Subcutaneous adipose tissue (tissue), 4 donors: ENCODE results near the gene SNRPD3. TPM values are rescaled to one million over a fixed set of nuclear protein-coding genes. Genes with fewer than 3 reads are reported as not detected.

Experiments
- total RNA-seq, 4 donors: library from RNA; depleted of rRNA; stranded (reverse); fragments of >200 nt; gene quantifications; one replicate each; pipeline ENCODE4 v1.1.0, GENCODE V29; 2016
- TF ChIP-seq, protein P1 (sequence below): fragments of 450-650 bp; IDR thresholded peaks from one replicate; pipeline ENCODE4 v1.5.1; 2016; ENCODE audit warnings: low read depth, mild to moderate bottlenecking, control low read depth, antibody characterized with exemption, moderate library complexity

Gene SNRPD3
- total RNA-seq, 4 donors from 2014 or later: 82.4 to 154 (median 104) TPM

DNA sequence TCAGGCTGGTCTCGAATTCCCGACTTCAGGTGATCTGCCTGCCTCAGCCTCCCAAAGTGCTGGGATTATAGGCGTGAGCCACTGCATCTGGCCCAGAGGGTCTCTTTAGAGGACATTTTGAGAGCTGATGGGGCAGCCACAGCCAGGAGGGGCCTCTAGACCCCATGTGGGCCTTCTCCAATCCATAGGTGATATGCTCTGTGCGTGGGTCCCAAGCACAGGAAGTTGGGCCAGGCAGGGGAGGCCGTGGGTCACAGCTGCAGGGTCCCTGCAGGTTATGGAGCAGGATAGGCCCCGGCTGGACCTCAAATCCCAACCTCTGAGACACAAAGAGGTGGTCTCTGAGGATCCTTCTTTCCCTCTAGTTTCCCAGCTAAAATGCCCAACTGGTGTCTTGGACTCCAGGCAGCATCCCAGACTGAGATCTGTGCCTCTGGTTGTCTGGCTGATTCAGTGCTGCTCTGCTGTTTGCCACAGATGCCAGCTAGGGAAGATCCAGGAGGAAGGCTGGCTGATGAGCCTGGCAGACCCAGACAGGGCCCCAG lies 35.6 kb downstream of the SNRPD3 start:
- TF ChIP-seq, protein P1, sequence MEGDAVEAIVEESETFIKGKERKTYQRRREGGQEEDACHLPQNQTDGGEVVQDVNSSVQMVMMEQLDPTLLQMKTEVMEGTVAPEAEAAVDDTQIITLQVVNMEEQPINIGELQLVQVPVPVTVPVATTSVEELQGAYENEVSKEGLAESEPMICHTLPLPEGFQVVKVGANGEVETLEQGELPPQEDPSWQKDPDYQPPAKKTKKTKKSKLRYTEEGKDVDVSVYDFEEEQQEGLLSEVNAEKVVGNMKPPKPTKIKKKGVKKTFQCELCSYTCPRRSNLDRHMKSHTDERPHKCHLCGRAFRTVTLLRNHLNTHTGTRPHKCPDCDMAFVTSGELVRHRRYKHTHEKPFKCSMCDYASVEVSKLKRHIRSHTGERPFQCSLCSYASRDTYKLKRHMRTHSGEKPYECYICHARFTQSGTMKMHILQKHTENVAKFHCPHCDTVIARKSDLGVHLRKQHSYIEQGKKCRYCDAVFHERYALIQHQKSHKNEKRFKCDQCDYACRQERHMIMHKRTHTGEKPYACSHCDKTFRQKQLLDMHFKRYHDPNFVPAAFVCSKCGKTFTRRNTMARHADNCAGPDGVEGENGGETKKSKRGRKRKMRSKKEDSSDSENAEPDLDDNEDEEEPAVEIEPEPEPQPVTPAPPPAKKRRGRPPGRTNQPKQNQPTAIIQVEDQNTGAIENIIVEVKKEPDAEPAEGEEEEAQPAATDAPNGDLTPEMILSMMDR: no peak

DNA sequence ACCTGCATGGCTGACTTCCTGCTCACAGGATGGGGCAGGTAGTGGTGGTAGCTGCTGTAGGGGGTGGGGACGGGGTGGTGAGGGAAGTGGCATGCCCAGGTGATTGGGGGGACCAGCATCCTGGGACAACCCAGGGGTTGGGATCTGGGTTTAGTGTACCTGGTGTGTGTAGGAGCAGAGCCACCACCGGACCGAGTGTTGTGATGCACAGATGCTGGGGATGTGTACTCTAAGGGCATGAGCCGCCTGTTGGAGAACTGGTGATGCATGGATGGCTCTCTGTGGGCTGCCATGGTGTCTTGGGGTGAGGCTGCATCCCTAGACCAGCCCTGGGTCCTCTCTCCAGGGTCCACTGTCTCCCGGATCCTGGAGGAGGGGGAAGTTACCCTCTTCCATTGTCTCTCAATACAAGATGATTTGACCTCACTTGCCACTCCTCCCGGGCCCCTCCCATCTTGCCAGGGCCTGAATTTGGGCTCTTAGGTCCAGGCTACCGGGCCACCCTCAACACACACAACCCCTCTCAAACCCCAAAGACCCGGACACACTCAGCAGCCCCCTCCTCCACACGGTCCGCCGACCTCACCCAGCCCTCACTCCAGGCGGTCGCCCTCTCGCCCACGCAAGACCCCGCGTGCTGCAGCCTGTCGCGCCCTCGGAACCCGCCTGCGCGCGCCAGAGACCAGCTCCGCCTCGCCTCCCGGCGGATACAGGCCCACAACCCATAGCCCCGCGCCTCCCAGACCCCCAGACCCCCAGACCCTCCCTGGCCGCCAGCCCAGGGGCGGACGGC lies 36.5 kb downstream of the SNRPD3 start:
- TF ChIP-seq, protein P1: no peak

DNA sequence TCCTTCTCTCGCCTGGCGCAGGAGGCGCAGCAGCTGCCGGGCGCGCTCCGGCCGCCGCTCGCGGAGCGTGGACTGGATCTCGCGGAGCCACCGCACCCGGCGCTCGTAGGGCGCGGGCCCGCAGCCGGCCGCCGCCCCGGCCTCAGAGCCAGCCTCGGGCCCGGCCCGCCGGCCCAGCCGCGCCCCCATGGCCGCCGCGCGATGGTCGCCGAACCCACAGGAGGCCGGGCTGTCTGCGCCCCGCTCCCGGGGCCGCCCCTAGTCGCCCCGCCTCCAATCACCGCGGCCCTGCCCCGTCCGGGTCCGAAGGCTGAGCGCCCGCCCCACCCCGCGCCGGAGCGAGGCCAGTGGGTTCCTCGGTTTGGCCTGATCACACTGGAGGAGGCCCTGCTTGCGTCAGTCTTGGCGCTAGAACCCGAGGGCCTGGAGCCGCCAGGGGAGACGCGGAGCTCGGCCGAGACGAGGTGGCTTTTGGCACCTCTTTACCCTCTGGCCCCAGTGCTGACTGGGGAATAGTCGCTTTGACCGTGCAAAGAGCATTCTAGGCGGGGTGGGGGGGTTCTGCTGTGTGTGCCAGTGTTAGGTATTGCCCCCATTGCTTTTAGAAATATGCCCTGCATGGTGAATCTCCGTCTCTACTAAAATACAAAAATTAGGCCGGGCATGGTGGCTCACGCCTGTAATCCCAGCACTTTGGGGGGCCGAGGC lies 37.2 kb downstream of the SNRPD3 start, which contains the start of gene LRRC75B:
TSS of gene LRRC75B (minus strand) at position 223 of the 708 bp plus-strand sequence. CDS start at position 189, 34 bp downstream.
- TF ChIP-seq, protein P1: no peak

DNA sequence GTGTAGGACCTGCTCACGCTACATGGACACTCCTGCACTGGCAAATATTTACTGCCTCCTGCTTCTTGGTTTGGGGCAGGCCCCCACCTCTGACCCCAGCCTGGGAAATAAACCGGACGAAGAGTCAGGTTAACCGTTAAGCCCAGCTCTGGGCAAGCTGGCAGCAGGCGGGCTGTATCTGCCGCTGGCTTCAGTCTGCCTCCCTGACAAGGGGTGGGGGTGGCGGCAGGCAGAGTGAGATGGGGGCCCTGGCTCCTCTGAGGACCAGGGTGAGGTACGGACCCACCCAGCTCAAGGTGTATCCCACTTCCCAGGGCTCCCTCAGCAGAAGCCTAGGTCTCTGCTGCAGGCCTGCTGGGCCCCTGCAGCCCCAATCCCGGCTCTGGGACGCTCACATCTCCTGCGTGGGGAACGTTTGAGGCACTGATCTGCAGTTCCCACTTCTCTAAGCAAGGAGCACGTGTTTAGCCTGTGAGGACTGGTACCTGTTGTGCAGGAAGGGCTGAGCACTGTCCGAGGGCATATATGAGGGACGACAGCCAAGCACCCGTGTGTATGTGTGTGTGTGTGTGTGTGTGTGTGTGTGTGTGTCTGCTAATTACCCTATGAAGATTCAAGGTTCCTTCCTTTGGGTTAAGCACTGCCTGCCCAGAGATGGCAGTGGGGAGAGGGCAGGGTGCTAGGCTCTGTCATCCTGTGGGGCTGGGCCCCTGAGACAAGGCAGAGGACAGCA lies 38.2 kb downstream of the SNRPD3 start:
- TF ChIP-seq, protein P1: no peak

DNA sequence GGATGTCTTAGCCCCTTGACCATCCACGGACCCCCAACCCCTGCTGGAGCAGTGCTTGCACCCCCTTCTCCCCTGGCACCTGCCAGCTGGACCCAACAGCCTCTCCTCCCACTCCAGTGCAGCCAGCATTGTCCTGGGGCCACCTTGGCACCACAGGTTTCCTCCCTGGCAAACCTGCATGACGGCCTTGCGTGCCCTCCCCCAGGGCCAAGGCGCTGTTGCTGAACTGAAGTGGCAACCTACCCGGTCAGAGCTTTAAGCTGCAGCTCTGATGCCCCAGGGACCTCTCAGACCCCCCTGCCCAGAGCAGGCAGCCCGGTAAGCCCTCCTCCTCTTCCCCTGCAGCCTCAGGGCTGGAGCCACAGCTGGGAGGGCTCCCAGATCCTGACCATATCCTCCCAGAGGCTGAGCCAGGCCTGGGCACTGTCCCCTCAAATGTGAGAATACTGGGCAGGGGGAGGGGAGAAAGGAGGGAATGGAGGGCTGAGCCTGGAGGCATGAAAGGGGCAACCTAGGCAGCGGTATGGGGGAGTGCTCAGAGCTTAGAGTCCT lies 38.8 kb downstream of the SNRPD3 start:
- TF ChIP-seq, protein P1: no peak

DNA sequence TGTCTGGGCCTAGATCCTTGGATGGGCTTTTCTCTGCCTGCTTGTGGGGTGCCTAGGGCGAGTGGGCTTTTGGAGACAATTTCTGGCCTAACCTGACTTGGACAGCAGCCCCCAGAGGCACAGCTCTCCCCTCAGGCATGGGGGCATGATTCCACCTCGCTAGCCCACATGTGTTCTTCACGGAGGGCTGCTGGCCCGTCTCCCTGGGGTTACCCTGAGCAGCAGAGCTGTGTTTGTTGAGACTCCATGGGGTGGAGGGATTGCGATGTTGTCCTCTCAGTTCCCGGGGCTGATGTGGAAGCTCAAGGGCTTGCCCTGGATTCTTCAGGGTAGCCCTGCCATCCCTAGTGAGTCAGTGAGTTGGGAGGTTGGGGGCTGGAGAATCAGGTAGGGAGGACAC lies 39.4 kb downstream of the SNRPD3 start:
- TF ChIP-seq, protein P1: no peak
